ENCODE results near the gene CLEC1A.

DNA sequence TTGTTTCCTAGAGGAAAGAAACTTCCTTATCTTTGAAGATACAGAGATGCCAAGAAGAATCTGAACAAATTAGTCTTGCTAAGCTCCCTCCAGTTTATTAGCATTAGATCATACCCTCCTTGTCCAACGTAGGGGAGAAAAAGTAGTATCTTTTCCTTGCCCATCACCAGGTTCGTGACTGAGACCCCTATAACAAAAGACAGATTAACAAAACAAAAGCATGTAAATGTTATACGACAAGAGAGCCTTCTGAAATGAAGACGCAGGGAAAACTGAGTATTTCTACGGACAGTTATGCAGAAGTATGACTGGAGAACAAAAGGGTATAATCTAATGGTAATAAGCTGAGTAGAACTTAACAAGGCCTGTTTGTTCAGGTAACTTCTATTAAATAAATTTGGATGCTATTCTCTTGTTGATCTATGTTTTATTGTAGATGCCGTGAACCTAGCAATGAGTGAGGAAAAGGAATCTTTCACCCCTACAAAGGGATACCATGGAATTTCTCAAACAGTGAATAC, 34.1 kb upstream of the CLEC1A start:
- TF ChIP-seq, protein P1, sequence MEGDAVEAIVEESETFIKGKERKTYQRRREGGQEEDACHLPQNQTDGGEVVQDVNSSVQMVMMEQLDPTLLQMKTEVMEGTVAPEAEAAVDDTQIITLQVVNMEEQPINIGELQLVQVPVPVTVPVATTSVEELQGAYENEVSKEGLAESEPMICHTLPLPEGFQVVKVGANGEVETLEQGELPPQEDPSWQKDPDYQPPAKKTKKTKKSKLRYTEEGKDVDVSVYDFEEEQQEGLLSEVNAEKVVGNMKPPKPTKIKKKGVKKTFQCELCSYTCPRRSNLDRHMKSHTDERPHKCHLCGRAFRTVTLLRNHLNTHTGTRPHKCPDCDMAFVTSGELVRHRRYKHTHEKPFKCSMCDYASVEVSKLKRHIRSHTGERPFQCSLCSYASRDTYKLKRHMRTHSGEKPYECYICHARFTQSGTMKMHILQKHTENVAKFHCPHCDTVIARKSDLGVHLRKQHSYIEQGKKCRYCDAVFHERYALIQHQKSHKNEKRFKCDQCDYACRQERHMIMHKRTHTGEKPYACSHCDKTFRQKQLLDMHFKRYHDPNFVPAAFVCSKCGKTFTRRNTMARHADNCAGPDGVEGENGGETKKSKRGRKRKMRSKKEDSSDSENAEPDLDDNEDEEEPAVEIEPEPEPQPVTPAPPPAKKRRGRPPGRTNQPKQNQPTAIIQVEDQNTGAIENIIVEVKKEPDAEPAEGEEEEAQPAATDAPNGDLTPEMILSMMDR (IDR thresholded peaks at IDR 0.05) = no peak
- no peak for TF ChIP-seq POLR2A (IDR thresholded peaks at IDR 0.05)
